B cell (primary cell): Measurements from ENCODE around the gene DPYD. TPM values are rescaled to one million over a fixed set of nuclear protein-coding genes. Genes with fewer than 3 reads are reported as not detected.

ENCODE experiments used
- ATAC-seq: fragments of 200-7000 bp; cut with Tn5 transposase; one replicate; pipeline ENCODE4 v1.10.0; 2021; ENCODE audit warnings: low read depth, mild to moderate bottlenecking, moderate number of reproducible peaks, moderate library complexity
- CTCF ChIA-PET: fragments of 350-600 bp; sonication (Branson Sonifier 250); formaldehyde crosslinking; loops from one replicate; lab custom pipeline; 2021; ENCODE audit warnings: antibody characterized with exemption, inconsistent platforms; lab: Charles Lee
- POLR2A ChIA-PET: fragments of 350-600 bp; sonication (Branson Sonifier 250); formaldehyde crosslinking; loops from one replicate; lab custom pipeline; 2021; ENCODE audit warnings: antibody characterized with exemption; lab: Charles Lee
- DNase-seq: peaks from one replicate; pipeline ENCODE4 v3.0.0; 2013
- H2AFZ ChIP-seq: 2 replicates; pipeline ENCODE4 v1.6.1; 2012; ENCODE audit warnings: mild to moderate bottlenecking, low read depth, low read length; ENCODE audit not compliant: insufficient read depth, poor library complexity, severe bottlenecking
- H3K27ac ChIP-seq, 2 donors: 1 replicate in 1 of 2; 2 replicates in 1 of 2; pipeline ENCODE4 v1.5.1; 2012 to 2013; ENCODE audit warnings: low read length in 2 of 2, mild to moderate bottlenecking in 2 of 2, moderate library complexity in 1 of 2
- H3K27me3 ChIP-seq, 4 experiments: fragments of 200-600 bp in 1 of 4; sonication (generic) in 1 of 4; replicated peaks in 1 of 4; 1 replicate in 2 of 4; 2 replicates in 2 of 4; pipeline versions ENCODE4 v1.6.1 to v1.7.0; 2013 to 2016; ENCODE audit warnings: low read length in 3 of 4, mild to moderate bottlenecking in 2 of 4, mixed read lengths in 1 of 4, moderate library complexity in 1 of 4; ENCODE audit not compliant: insufficient read depth in 4 of 4, control insufficient read depth in 3 of 4; ENCODE audit errors: control extremely low read depth in 1 of 4
- H3K36me3 ChIP-seq, 2 experiments: replicated peaks in 1 of 2; 1 replicate in 1 of 2; 2 replicates in 1 of 2; pipeline versions ENCODE4 v1.6.1 to v1.7.1; 2013; ENCODE audit warnings: low read length in 1 of 2; ENCODE audit not compliant: insufficient read depth in 2 of 2, control insufficient read depth in 1 of 2; ENCODE audit errors: control extremely low read depth in 1 of 2, extremely low read depth in 1 of 2
- H3K4me1 ChIP-seq, 2 donors: fragments of 200-600 bp in 1 of 2; sonication (generic) in 1 of 2; 1 replicate in 1 of 2; 2 replicates in 1 of 2; pipeline versions ENCODE4 v1.5.1 to v1.6.1; 2013 to 2017; ENCODE audit warnings: low read length in 2 of 2; ENCODE audit not compliant: control insufficient read depth in 2 of 2, insufficient read depth in 2 of 2
- H3K4me2 ChIP-seq: replicated peaks from 2 replicates; pipeline ENCODE3; 2012; ENCODE audit warnings: mild to moderate bottlenecking, low read depth, low read length; ENCODE audit not compliant: poor library complexity, severe bottlenecking
- H3K4me3 ChIP-seq, 5 experiments: fragments of 200-600 bp in 1 of 5; sonication (generic) in 1 of 5; 1 replicate in 3 of 5; 2 replicates in 2 of 5; pipeline versions ENCODE4 v1.5.1 to v1.7.0; 2011 to 2016; ENCODE audit warnings: low read length in 4 of 5, mild to moderate bottlenecking in 4 of 5, low read depth in 2 of 5, control low read depth in 1 of 5, moderate library complexity in 1 of 5; ENCODE audit not compliant: insufficient read depth in 1 of 5; ENCODE audit errors: control extremely low read depth in 1 of 5, extremely low read depth in 1 of 5
- H3K79me2 ChIP-seq: fragments of 200-600 bp; sonication (generic); one replicate; pipeline ENCODE4 v1.6.0; 2016; ENCODE audit warnings: low read length; ENCODE audit not compliant: control insufficient read depth, insufficient read depth
- H3K9ac ChIP-seq: fragments of 200-600 bp; sonication (generic); 2 replicates; pipeline ENCODE4 v1.6.1; 2017; ENCODE audit warnings: mild to moderate bottlenecking, low read length, moderate library complexity
- H3K9me3 ChIP-seq, 3 donors: one replicate each; pipeline versions ENCODE4 v1.6.1 to v1.7.1; 2013; ENCODE audit warnings: low read length in 2 of 3; ENCODE audit not compliant: control insufficient read depth in 2 of 3, insufficient read depth in 1 of 3; ENCODE audit errors: control extremely low read depth in 1 of 3
- H4K20me1 ChIP-seq: 2 replicates; pipeline ENCODE4 v1.6.0; 2012; ENCODE audit warnings: mild to moderate bottlenecking, low read length; ENCODE audit not compliant: insufficient read depth, control insufficient read depth, poor library complexity, severe bottlenecking
- H3K27ac Mint-ChIP-seq: one replicate; pipeline ENCODE4 v1.8.0; 2021; ENCODE audit warnings: mixed read lengths
- H3K27me3 Mint-ChIP-seq: one replicate; pipeline ENCODE4 v1.8.0; 2021; ENCODE audit warnings: mixed read lengths
- H3K4me1 Mint-ChIP-seq: one replicate; pipeline ENCODE4 v1.8.0; 2021; ENCODE audit warnings: mixed read lengths
- H3K4me3 Mint-ChIP-seq: one replicate; pipeline ENCODE4 v1.8.0; 2021; ENCODE audit warnings: mixed read lengths
- H3K9me3 Mint-ChIP-seq: one replicate; pipeline ENCODE4 v1.8.0; 2022; ENCODE audit warnings: mixed read lengths; ENCODE audit not compliant: insufficient read depth
- EZH2 ChIP-seq: IDR thresholded peaks from 2 replicates; pipeline ENCODE4 v1.6.1; 2012; ENCODE audit warnings: borderline replicate concordance, low read depth, mild to moderate bottlenecking, moderate library complexity, low read length; ENCODE audit not compliant: insufficient read depth, poor library complexity, severe bottlenecking
- WGBS: methylation state at CpG from one replicate; pipeline ENCODE4 v1.1.5; 2013; ENCODE audit warnings: missing lambda C conversion rate; ENCODE audit not compliant: insufficient coverage; 5-methylcytosine and 5-hydroxymethylcytosine counted together
- intact Hi-C: fragments of 100-400 bp; cut with micrococcal nuclease; formaldehyde crosslinking; loops from one replicate; pipeline ENCODE4 v1.10.0; 2022
- polyA plus RNA-seq: library from polyadenylated mRNA; depleted of rRNA; stranded (reverse); fragments of >200 nt; gene quantifications from 2 replicates; pipeline ENCODE4 v1.2.3, GENCODE V29; 2012
- total RNA-seq, 2 donors: library from RNA; stranded (reverse); fragments of 120-200 nt in 1 of 2; gene quantifications; 1 replicate in 1 of 2; 2 replicates in 1 of 2; pipeline versions ENCODE4 v1.2.3 to v1.2.4, GENCODE V29; 2013 to 2022
- TF ChIP-seq, protein P1 (sequence below): fragments of 200-600 bp; IDR thresholded peaks from one replicate; pipeline ENCODE4 v1.8.0; 2022; ENCODE audit warnings: antibody characterized with exemption, mild to moderate bottlenecking

DPYD gene
- total and polyA plus RNA-seq, 2 donors (not counting 1 experiment from before 2014, with no cell fraction given), result 4.2 to 19.0 TPM

DNA sequence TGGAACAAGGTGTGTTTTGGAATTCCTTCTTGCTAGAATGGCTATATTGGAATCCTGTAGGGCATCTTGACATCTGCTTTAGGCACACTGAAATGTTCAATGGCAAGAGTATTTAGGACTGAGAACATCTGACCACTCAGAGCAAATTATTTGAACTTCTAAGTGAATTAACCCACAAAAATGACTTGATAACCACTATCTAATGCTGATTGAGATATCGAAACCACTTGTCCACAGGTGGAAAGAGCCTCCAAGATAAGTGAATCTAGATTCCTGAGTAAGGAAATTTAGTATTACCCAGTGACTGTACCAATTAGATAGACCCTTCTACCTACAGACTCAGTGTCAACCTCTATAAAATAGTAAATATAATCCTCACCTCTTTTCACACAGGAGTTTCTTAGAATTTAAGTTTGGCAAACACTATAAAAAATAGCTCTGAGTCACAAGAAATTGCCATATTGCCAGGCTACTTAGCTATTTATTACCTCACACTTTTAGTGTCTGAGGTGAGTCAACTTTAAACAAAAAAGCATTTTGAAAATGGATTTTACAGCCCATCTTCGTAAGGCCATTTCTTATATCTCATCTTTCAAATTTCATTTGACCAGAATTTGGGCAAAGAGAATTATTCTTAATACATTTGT lies 777.5 kb downstream of the DPYD start:
- H4K20me1 ChIP-seq, result no peaks in the 10 kb centered on the region
- Mint-ChIP-seq H3K27me3 (no peaks in the 10 kb centered on the region), H3K4me1 (peaks cover 5% of the 10 kb centered on the region), H3K27ac (no peak overlapping the region), H3K4me3 (no peak overlapping the region), H3K9me3 (no peaks in the 10 kb centered on the region)
- no peak overlapping the region for H3K4me2 ChIP-seq
- no peaks in the 10 kb centered on the region for H3K27me3 ChIP-seq
- WGBS, result no CpG with 5 or more reads among the region's 2 CpGs
- DNase-seq (no peak), ATAC-seq (no peak)
- ChIA-PET CTCF (interaction anchor here (1.3 kb wide), 1 partner anchor 8 kb away, joined by 3 read pairs; no protein-coding TSS in a partner anchor), POLR2A (no interaction called here)
- no peaks in the 10 kb centered on the region for H3K79me2 ChIP-seq
- no peak overlapping the region for H2AFZ ChIP-seq
- H3K4me3 ChIP-seq, result no peak overlapping the region
- H3K36me3 ChIP-seq, result no peaks in the 10 kb centered on the region
- no peak overlapping the region for H3K9ac ChIP-seq
- no peak overlapping the region for H3K27ac ChIP-seq
- intact Hi-C loops, result no loop called here
- H3K4me1 ChIP-seq, result peaks cover 4% of the 10 kb centered on the region in 2 donors
- TF ChIP-seq EZH2, result no peak
- TF ChIP-seq, protein P1, sequence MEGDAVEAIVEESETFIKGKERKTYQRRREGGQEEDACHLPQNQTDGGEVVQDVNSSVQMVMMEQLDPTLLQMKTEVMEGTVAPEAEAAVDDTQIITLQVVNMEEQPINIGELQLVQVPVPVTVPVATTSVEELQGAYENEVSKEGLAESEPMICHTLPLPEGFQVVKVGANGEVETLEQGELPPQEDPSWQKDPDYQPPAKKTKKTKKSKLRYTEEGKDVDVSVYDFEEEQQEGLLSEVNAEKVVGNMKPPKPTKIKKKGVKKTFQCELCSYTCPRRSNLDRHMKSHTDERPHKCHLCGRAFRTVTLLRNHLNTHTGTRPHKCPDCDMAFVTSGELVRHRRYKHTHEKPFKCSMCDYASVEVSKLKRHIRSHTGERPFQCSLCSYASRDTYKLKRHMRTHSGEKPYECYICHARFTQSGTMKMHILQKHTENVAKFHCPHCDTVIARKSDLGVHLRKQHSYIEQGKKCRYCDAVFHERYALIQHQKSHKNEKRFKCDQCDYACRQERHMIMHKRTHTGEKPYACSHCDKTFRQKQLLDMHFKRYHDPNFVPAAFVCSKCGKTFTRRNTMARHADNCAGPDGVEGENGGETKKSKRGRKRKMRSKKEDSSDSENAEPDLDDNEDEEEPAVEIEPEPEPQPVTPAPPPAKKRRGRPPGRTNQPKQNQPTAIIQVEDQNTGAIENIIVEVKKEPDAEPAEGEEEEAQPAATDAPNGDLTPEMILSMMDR, result no peak
- no peaks in the 10 kb centered on the region for H3K9me3 ChIP-seq

DNA sequence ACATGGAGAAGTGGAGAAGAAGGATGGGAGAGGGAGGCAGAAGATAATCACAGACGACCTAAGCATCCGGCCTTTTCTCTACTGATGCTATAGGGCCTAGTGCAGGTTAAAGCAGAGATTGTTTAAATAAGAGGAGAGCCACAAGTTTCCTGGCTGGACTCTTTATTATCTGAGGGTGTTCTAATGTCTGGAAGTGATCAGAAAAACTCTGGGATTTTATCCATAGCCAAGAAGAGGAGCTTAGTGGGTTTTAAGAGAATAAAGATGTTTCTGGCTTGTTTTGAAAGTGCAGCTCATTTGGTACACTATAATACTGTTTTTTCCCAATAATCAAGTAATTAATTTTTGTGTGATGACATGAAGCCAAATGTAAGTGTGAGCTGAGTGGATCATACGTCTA lies 780.2 kb downstream of the DPYD start:
- no peaks in the 10 kb centered on the region for H4K20me1 ChIP-seq
- no peaks in the 10 kb centered on the region for H3K9me3 Mint-ChIP-seq
- H3K4me1 ChIP-seq, result peaks cover 8 to 9% of the 10 kb centered on the region in 2 donors
- H3K4me1 Mint-ChIP-seq, result peaks cover 9% of the 10 kb centered on the region
- H3K36me3 ChIP-seq, result no peaks in the 10 kb centered on the region
- TF ChIP-seq, protein P1, result no peak
- TF ChIP-seq EZH2, result no peak
- ChIA-PET CTCF (interaction anchor here (1.5 kb wide), 1 partner anchor 913 kb away, joined by 4 read pairs; no protein-coding TSS in a partner anchor), POLR2A (no interaction called here)
- 100% methylated on average over 2 of the region's 3 CpGs for WGBS
- H3K27me3 Mint-ChIP-seq, result no peaks in the 10 kb centered on the region
- intact Hi-C loops, result no loop called here
- no peak for DNase-seq
- H3K27ac Mint-ChIP-seq, result no peak overlapping the region
- H3K9me3 ChIP-seq, result no peaks in the 10 kb centered on the region
- no peaks in the 10 kb centered on the region for H3K79me2 ChIP-seq
- H3K27me3 ChIP-seq, result no peaks in the 10 kb centered on the region
- no peak overlapping the region for H3K4me2 ChIP-seq
- no peak overlapping the region for H3K9ac ChIP-seq
- no peak overlapping the region for H2AFZ ChIP-seq
- H3K4me3 Mint-ChIP-seq, result no peak overlapping the region
- no peak overlapping the region for H3K27ac ChIP-seq
- ATAC-seq, result no peak
- no peak overlapping the region for H3K4me3 ChIP-seq
